BJ (cell line): ENCODE measurements around the gene ENTPD7. TPM values are rescaled to one million over a fixed set of nuclear protein-coding genes. Genes with fewer than 3 reads are reported as not detected.
A peak's percentile ranks its signal among the peaks of the same experiment; 100 is the strongest.

ENCODE experiments used
- CTCF ChIA-PET: fragments of 350-600 bp; formaldehyde crosslinking; extraction: SDS; loops from one replicate; lab custom pipeline; 2021; ENCODE audit warnings: antibody characterized with exemption, inconsistent platforms; lab: Yijun Ruan, JAX
- POLR2A ChIA-PET: fragments of 300-600 bp; sonication (Branson Sonifier 250); formaldehyde crosslinking; extraction: SDS; loops from one replicate; lab custom pipeline; 2021; ENCODE audit warnings: antibody characterized with exemption; lab: Charles Lee
- DNase-seq: peaks from one replicate; pipeline ENCODE4 v3.0.0-alpha.2; 2011; ENCODE audit warnings: low read depth
- H3K27me3 ChIP-seq: 2 replicates; pipeline ENCODE4 v1.6.0; 2011; ENCODE audit warnings: low read length; ENCODE audit not compliant: control insufficient read depth, insufficient read depth
- H3K36me3 ChIP-seq: 2 replicates; pipeline ENCODE4 v1.5.1; 2011; ENCODE audit warnings: low read length; ENCODE audit not compliant: control insufficient read depth, insufficient read depth
- H3K4me3 ChIP-seq: 2 replicates; pipeline ENCODE4 v1.5.1; 2011; ENCODE audit warnings: low read depth, mild to moderate bottlenecking, control low read depth, low read length
- CTCF ChIP-seq: IDR thresholded peaks from 2 replicates; pipeline ENCODE4 v1.5.1; 2011; ENCODE audit warnings: low read depth, mild to moderate bottlenecking, control low read depth, inconsistent platforms, low read length, moderate library complexity; ENCODE audit not compliant: insufficient read depth
- polyA minus RNA-seq: library from RNA; depleted of rRNA, polyadenylated mRNA; stranded (reverse); fragments of >200 nt; gene quantifications from 2 replicates; pipeline ENCODE4 v1.2.3, GENCODE V29; 2011; rRNA and poly(A)+ RNA removed
- polyA plus RNA-seq: library from polyadenylated mRNA; depleted of rRNA; stranded (reverse); fragments of >200 nt; gene quantifications from 2 replicates; pipeline ENCODE4 v1.2.3, GENCODE V29; 2011; rRNA removed

Gene ENTPD7
- polyA plus RNA-seq (13.6 and 16.4 TPM in 2 replicates), polyA minus RNA-seq (19.5 and 24.7 TPM in 2 replicates)

- peak; percentile 79 for DNase-seq
- POLR2A ChIA-PET, result interaction anchor here (0.6 to 1.2 kb wide), 5 partner anchors 17 to 73 kb away, joined by 3 to 5 read pairs (median 3); partner anchors contain the start of genes COX15 and CUTC
- CTCF ChIA-PET, result interaction anchor here (1.5 to 3.1 kb wide), 2 partner anchors 29 to 53 kb away, joined by 5 to 10 read pairs; no protein-coding TSS in a partner anchor
- Histone ChIP-seq H3K4me3 (peak within 1 kb of the TSS; percentile 99), H3K36me3 (0 out of 2 replicates have a peak, but pooled peaks cover 2% of the 10 kb centered on the region), H3K27me3 (no peaks in the 10 kb centered on the region)
- peak; percentile 37; the same call in 1 of the 2 replicates for TF ChIP-seq CTCF
These were observed at the start of gene ENTPD7 for GRCh38 chr10:99659031-99659867. Gene ENTPD7, plus strand, starts transcription at chr10:99659509. Its CDS starts 448 bp downstream, at chr10:99659957.

- POLR2A ChIA-PET, result no interaction called here
These were observed 49.1 kb upstream of the ENTPD7 start for GRCh38 chr10:99610221-99610620.

GRCh38 chr10:99611326-99611725 is 48.0 kb upstream of the ENTPD7 start:
- ChIA-PET CTCF (interaction anchor here (0.6 to 4.6 kb wide), 17 partner anchors 8 to 461 kb away, joined by 3 to 44 read pairs (median 7); no protein-coding TSS in a partner anchor), POLR2A (no interaction called here)
- DNase-seq, result no peak
- peaks cover 13% of the 10 kb centered on the region for H3K36me3 ChIP-seq
- no peak for TF ChIP-seq CTCF
- no peaks in the 10 kb centered on the region for H3K27me3 ChIP-seq
- no peak overlapping the region for H3K4me3 ChIP-seq

More at GRCh38 chr10:99610221-99610620, 49.1 kb upstream of the ENTPD7 start:
- no peak for TF ChIP-seq CTCF
- no peak for DNase-seq
- peaks cover 13% of the 10 kb centered on the region for H3K36me3 ChIP-seq
- no peaks in the 10 kb centered on the region for H3K27me3 ChIP-seq
- no peak overlapping the region for H3K4me3 ChIP-seq
- CTCF ChIA-PET, result interaction anchor here (0.8 to 5.2 kb wide), 7 partner anchors 11 to 218 kb away, joined by 3 to 44 read pairs (median 13); no protein-coding TSS in a partner anchor

- H3K36me3 ChIP-seq, result peaks cover 13% of the 10 kb centered on the region
- no peak for DNase-seq
- no peak overlapping the region for H3K4me3 ChIP-seq
- H3K27me3 ChIP-seq, result no peaks in the 10 kb centered on the region
- peak; percentile 77 for TF ChIP-seq CTCF
- POLR2A ChIA-PET, result interaction anchor here (0.6 kb wide), 1 partner anchor 74 kb away, joined by 9 read pairs; no protein-coding TSS in a partner anchor
- CTCF ChIA-PET, result interaction anchor here (0.6 to 4.6 kb wide), 22 partner anchors 9 to 462 kb away, joined by 3 to 44 read pairs (median 5); no protein-coding TSS in a partner anchor
These were observed 47.0 kb upstream of the ENTPD7 start for GRCh38 chr10:99612167-99612831.

GRCh38 chr10:99615426-99615825 is 43.9 kb upstream of the ENTPD7 start:
- Histone ChIP-seq H3K27me3 (no peaks in the 10 kb centered on the region), H3K36me3 (peaks cover 13% of the 10 kb centered on the region), H3K4me3 (no peak overlapping the region)
- CTCF ChIA-PET, result interaction anchor here (0.7 to 1.8 kb wide), 6 partner anchors 9 to 239 kb away, joined by 3 to 6 read pairs (median 4); no protein-coding TSS in a partner anchor
- POLR2A ChIA-PET, result no interaction called here
- no peak for TF ChIP-seq CTCF
- no peak for DNase-seq
